NT2/D1 (cell line): ENCODE results near the gene P4HB.

ENCODE experiments used
- SUZ12 ChIP-seq: IDR thresholded peaks from 2 replicates; pipeline ENCODE4 v1.6.1; 2011; ENCODE audit not compliant: insufficient read length, insufficient read depth; ENCODE audit errors: extremely low read depth
- YY1 ChIP-seq: IDR thresholded peaks from 2 replicates; pipeline ENCODE4 v1.6.1; 2011; ENCODE audit not compliant: insufficient read length, insufficient read depth
- ZNF274 ChIP-seq: IDR thresholded peaks from 2 replicates; pipeline ENCODE4 v1.6.1; 2011; ENCODE audit warnings: mild to moderate bottlenecking, low read depth, low read length

GRCh38 chr17:81815646-81815986, 44.7 kb downstream of the P4HB start:
- TF ChIP-seq SUZ12 (no peak), YY1 (no peak), ZNF274 (no peak)
